ENCODE data around the gene SBF2. TPM values are rescaled to one million over a fixed set of nuclear protein-coding genes. Genes with fewer than 3 reads are reported as not detected.

SBF2 gene
- total and polyA plus RNA-seq, 2 of the 13 experiments (the other 11 are each of a cell fraction or from before 2014, with no cell fraction given) = 24.0 to 45.8 TPM

DNA sequence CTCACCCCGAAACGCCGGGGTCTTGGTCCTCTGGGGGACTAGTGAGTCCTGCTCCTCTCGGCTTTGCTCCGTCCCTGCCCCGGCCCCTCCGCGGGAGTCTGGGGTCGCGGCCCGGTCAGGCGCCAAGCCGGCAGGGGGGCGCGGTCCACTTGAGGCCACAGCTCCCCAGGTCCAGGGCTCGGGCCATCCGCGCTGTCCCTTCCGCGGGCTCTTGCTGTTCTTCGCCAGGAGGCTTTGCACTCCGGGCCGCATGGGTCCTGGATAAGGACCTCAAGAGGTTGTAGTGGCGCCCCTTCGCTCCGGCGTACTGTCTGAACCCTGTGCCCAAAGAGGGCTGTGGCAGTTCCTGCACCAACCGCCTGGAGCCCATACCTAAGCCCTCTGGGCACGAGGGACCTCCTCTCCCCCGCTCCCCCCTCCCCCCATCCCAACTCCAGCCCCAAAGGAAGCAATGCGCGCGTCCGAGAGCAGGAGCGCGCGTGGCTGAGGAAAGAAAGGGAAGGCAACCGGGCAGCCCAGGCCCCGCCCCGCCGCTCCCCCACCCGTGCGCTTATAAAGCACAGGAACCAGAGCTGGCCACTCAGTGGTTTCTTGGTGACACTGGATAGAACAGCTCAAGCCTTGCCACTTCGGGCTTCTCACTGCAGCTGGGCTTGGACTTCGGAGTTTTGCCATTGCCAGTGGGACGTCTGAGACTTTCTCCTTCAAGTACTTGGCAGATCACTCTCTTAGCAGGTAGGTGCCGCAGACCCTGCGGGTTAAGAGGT is 10.7 kb upstream of the SBF2 start, which contains the start of gene ADM (continued):
- no peak for TF ChIP-seq REL (CRISPR knock-in tag; conservative IDR thresholded peaks at IDR 0.05)
- TF ChIP-seq, protein P1, sequence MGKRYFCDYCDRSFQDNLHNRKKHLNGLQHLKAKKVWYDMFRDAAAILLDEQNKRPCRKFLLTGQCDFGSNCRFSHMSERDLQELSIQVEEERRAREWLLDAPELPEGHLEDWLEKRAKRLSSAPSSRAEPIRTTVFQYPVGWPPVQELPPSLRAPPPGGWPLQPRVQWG (CRISPR knock-in tag; IDR thresholded peaks at IDR 0.05; ENCODE audit: borderline replicate concordance, low read depth) = no peak
- TF ChIP-seq ATF1 (CRISPR knock-in tag; IDR thresholded peaks at IDR 0.05) = no peak
- TF ChIP-seq, protein P2, sequence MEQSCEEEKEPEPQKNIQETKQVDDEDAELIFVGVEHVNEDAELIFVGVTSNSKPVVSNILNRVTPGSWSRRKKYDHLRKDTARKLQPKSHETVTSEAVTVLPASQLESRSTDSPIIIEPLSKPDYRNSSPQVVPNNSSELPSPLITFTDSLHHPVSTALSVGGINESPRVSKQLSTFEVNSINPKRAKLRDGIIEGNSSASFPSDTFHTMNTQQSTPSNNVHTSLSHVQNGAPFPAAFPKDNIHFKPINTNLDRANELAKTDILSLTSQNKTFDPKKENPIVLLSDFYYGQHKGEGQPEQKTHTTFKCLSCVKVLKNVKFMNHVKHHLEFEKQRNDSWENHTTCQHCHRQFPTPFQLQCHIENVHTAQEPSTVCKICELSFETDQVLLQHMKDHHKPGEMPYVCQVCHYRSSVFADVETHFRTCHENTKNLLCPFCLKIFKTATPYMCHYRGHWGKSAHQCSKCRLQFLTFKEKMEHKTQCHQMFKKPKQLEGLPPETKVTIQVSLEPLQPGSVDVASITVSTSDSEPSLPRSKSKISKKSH (CRISPR knock-in tag; IDR thresholded peaks at IDR 0.05; ENCODE audit: borderline replicate concordance) = no peak
- TF ChIP-seq, protein P3, sequence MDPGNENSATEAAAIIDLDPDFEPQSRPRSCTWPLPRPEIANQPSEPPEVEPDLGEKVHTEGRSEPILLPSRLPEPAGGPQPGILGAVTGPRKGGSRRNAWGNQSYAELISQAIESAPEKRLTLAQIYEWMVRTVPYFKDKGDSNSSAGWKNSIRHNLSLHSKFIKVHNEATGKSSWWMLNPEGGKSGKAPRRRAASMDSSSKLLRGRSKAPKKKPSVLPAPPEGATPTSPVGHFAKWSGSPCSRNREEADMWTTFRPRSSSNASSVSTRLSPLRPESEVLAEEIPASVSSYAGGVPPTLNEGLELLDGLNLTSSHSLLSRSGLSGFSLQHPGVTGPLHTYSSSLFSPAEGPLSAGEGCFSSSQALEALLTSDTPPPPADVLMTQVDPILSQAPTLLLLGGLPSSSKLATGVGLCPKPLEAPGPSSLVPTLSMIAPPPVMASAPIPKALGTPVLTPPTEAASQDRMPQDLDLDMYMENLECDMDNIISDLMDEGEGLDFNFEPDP (CRISPR knock-in tag; conservative IDR thresholded peaks at IDR 0.05) = 0 out of 2 replicates have a peak, but pooled peaks have one; percentile 47
- TF ChIP-seq TIGD3 (CRISPR knock-in tag; IDR thresholded peaks at IDR 0.05; ENCODE audit: borderline replicate concordance) = no peak
- TF ChIP-seq KLF9 (CRISPR knock-in tag; IDR thresholded peaks at IDR 0.05; ENCODE audit: low read depth) = no peak
- TF ChIP-seq CEBPZ (IDR thresholded peaks at IDR 0.05; ENCODE audit: low read length) = no peak
- no peak for TF ChIP-seq RELA (CRISPR knock-in tag; IDR thresholded peaks at IDR 0.05)
- no peak for TF ChIP-seq ATRX (CRISPR knock-in tag; IDR thresholded peaks at IDR 0.05; ENCODE audit: borderline replicate concordance)
- TF ChIP-seq ZBTB10 (CRISPR knock-in tag; IDR thresholded peaks at IDR 0.05; ENCODE audit: borderline replicate concordance) = no peak
- no peak for TF ChIP-seq MEIS1 (CRISPR knock-in tag; IDR thresholded peaks at IDR 0.05; ENCODE audit: borderline replicate concordance)
- TF ChIP-seq NR2F6 (IDR thresholded peaks at IDR 0.05) = peak; percentile 31; the same call in 1 of the 2 replicates
- peak; percentile 62; the same call in 1 of the 2 replicates for TF ChIP-seq NR2F6 (CRISPR knock-in tag; IDR thresholded peaks at IDR 0.05)
- no peak for TF ChIP-seq DDIT3 (CRISPR knock-in tag; IDR thresholded peaks at IDR 0.05)
- TF ChIP-seq PRMT3 (CRISPR knock-in tag; IDR thresholded peaks at IDR 0.05; ENCODE audit: borderline replicate concordance, low read depth) = no peak
- no peak; the same call in 1 of the 2 replicates for TF ChIP-seq KLF12 (CRISPR knock-in tag; IDR thresholded peaks at IDR 0.05; ENCODE audit: borderline replicate concordance)
